ENCODE measurements around the gene CLDN5. TPM values are rescaled to one million over a fixed set of nuclear protein-coding genes. Genes with fewer than 3 reads are reported as not detected.

CLDN5 gene
- total and polyA plus RNA-seq, 2 experiments from 2014 or later = 2.0 to 3.2 TPM

DNA sequence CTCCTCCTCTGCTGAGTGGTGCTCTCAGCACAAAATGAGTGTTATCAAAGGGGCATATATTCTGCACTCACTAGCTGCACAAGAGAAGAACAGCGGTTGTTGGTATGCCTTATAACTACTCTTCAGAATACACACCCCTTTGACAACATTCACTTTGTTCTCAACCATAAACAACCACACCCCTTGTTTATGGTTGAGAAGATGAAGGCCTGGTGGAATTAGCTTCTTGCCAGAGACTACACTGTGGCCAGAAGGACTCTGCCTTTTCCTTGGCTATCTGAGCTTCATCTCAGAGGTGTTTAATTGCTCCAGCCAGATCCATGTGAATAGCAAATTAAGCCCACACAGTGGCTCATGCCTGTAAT, 45.0 kb upstream of the CLDN5 start:
- no peaks in the 10 kb centered on the region for H3K9me2 ChIP-seq (ENCODE audit: insufficient read depth)
- H3K9me3 Mint-ChIP-seq = no peaks in the 10 kb centered on the region
- no peaks in the 10 kb centered on the region for H3K4me1 ChIP-seq (ENCODE audit: insufficient read depth)
- H3K4me3 Mint-ChIP-seq = no peak overlapping the region
- H3K27ac ChIP-seq (ENCODE audit: low read depth) = no peak overlapping the region
- no peaks in the 10 kb centered on the region for H3K79me2 ChIP-seq (replicated peaks; ENCODE audit: insufficient read depth)
- ATAC-seq (no peak), DNase-seq (ENCODE audit: low spot score) (no peak)
- no peaks in the 10 kb centered on the region for H3K27me3 ChIP-seq (ENCODE audit: insufficient read depth)
- H3K36me3 Mint-ChIP-seq (ENCODE audit: low read depth) = no peaks in the 10 kb centered on the region
- H3K4me1 Mint-ChIP-seq = peaks cover 12% of the 10 kb centered on the region; the same call in 2 of the 3 replicates
- H3K4me2 ChIP-seq = no peak overlapping the region
- H3K36me3 ChIP-seq (ENCODE audit: insufficient read depth) = no peaks in the 10 kb centered on the region
- TF ChIP-seq, protein P1, sequence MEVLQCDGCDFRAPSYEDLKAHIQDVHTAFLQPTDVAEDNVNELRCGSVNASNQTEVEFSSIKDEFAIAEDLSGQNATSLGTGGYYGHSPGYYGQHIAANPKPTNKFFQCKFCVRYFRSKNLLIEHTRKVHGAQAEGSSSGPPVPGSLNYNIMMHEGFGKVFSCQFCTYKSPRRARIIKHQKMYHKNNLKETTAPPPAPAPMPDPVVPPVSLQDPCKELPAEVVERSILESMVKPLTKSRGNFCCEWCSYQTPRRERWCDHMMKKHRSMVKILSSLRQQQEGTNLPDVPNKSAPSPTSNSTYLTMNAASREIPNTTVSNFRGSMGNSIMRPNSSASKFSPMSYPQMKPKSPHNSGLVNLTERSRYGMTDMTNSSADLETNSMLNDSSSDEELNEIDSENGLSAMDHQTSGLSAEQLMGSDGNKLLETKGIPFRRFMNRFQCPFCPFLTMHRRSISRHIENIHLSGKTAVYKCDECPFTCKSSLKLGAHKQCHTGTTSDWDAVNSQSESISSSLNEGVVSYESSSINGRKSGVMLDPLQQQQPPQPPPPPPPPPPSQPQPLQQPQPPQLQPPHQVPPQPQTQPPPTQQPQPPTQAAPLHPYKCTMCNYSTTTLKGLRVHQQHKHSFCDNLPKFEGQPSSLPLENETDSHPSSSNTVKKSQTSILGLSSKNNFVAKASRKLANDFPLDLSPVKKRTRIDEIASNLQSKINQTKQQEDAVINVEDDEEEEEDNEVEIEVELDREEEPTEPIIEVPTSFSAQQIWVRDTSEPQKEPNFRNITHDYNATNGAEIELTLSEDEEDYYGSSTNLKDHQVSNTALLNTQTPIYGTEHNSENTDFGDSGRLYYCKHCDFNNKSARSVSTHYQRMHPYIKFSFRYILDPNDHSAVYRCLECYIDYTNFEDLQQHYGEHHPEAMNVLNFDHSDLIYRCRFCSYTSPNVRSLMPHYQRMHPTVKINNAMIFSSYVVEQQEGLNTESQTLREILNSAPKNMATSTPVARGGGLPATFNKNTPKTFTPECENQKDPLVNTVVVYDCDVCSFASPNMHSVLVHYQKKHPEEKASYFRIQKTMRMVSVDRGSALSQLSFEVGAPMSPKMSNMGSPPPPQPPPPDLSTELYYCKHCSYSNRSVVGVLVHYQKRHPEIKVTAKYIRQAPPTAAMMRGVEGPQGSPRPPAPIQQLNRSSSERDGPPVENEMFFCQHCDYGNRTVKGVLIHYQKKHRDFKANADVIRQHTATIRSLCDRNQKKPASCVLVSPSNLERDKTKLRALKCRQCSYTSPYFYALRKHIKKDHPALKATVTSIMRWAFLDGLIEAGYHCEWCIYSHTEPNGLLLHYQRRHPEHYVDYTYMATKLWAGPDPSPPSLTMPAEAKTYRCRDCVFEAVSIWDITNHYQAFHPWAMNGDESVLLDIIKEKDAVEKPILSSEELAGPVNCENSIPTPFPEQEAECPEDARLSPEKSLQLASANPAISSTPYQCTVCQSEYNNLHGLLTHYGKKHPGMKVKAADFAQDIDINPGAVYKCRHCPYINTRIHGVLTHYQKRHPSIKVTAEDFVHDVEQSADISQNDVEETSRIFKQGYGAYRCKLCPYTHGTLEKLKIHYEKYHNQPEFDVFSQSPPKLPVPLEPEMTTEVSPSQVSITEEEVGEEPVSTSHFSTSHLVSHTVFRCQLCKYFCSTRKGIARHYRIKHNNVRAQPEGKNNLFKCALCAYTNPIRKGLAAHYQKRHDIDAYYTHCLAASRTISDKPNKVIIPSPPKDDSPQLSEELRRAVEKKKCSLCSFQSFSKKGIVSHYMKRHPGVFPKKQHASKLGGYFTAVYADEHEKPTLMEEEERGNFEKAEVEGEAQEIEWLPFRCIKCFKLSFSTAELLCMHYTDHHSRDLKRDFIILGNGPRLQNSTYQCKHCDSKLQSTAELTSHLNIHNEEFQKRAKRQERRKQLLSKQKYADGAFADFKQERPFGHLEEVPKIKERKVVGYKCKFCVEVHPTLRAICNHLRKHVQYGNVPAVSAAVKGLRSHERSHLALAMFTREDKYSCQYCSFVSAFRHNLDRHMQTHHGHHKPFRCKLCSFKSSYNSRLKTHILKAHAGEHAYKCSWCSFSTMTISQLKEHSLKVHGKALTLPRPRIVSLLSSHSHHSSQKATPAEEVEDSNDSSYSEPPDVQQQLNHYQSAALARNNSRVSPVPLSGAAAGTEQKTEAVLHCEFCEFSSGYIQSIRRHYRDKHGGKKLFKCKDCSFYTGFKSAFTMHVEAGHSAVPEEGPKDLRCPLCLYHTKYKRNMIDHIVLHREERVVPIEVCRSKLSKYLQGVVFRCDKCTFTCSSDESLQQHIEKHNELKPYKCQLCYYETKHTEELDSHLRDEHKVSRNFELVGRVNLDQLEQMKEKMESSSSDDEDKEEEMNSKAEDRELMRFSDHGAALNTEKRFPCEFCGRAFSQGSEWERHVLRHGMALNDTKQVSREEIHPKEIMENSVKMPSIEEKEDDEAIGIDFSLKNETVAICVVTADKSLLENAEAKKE (CRISPR knock-in tag; IDR thresholded peaks at IDR 0.05) = no peak
- TF ChIP-seq STAT1 (IDR thresholded peaks at IDR 0.05; ENCODE audit: unreplicated experiment) (no peak), POLR2AphosphoS5 (IDR thresholded peaks at IDR 0.05; ENCODE audit: low read depth) (no peak), ZNF114 (CRISPR knock-in tag; IDR thresholded peaks at IDR 0.05) (no peak), NANOG (IDR thresholded peaks at IDR 0.05; ENCODE audit: borderline replicate concordance) (no peak), JUNB (IDR thresholded peaks at IDR 0.05; ENCODE audit: unreplicated experiment) (no peak), EZH2 (IDR thresholded peaks at IDR 0.05; ENCODE audit: low read depth, unreplicated experiment) (no peak), ETS1 (IDR thresholded peaks at IDR 0.05) (no peak), EZH2phosphoT487 (IDR thresholded peaks at IDR 0.05; ENCODE audit: unreplicated experiment) (no peak), CREB1 (CRISPR knock-in tag; IDR thresholded peaks at IDR 0.05; ENCODE audit: low read depth) (no peak), ZNF331 (CRISPR knock-in tag; IDR thresholded peaks at IDR 0.05; ENCODE audit: low read depth) (no peak)
- TF ChIP-seq, protein P2, sequence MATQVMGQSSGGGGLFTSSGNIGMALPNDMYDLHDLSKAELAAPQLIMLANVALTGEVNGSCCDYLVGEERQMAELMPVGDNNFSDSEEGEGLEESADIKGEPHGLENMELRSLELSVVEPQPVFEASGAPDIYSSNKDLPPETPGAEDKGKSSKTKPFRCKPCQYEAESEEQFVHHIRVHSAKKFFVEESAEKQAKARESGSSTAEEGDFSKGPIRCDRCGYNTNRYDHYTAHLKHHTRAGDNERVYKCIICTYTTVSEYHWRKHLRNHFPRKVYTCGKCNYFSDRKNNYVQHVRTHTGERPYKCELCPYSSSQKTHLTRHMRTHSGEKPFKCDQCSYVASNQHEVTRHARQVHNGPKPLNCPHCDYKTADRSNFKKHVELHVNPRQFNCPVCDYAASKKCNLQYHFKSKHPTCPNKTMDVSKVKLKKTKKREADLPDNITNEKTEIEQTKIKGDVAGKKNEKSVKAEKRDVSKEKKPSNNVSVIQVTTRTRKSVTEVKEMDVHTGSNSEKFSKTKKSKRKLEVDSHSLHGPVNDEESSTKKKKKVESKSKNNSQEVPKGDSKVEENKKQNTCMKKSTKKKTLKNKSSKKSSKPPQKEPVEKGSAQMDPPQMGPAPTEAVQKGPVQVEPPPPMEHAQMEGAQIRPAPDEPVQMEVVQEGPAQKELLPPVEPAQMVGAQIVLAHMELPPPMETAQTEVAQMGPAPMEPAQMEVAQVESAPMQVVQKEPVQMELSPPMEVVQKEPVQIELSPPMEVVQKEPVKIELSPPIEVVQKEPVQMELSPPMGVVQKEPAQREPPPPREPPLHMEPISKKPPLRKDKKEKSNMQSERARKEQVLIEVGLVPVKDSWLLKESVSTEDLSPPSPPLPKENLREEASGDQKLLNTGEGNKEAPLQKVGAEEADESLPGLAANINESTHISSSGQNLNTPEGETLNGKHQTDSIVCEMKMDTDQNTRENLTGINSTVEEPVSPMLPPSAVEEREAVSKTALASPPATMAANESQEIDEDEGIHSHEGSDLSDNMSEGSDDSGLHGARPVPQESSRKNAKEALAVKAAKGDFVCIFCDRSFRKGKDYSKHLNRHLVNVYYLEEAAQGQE (IDR thresholded peaks at IDR 0.05; ENCODE audit: unreplicated experiment) = no peak
- TF ChIP-seq, protein P3, sequence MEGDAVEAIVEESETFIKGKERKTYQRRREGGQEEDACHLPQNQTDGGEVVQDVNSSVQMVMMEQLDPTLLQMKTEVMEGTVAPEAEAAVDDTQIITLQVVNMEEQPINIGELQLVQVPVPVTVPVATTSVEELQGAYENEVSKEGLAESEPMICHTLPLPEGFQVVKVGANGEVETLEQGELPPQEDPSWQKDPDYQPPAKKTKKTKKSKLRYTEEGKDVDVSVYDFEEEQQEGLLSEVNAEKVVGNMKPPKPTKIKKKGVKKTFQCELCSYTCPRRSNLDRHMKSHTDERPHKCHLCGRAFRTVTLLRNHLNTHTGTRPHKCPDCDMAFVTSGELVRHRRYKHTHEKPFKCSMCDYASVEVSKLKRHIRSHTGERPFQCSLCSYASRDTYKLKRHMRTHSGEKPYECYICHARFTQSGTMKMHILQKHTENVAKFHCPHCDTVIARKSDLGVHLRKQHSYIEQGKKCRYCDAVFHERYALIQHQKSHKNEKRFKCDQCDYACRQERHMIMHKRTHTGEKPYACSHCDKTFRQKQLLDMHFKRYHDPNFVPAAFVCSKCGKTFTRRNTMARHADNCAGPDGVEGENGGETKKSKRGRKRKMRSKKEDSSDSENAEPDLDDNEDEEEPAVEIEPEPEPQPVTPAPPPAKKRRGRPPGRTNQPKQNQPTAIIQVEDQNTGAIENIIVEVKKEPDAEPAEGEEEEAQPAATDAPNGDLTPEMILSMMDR (conservative IDR thresholded peaks at IDR 0.05; ENCODE audit: low read depth in 2 of 2) = no peak
- H3K4me3 ChIP-seq = no peak overlapping the region
- no peaks in the 10 kb centered on the region for H4K20me1 ChIP-seq (replicated peaks; ENCODE audit: insufficient read depth)
- no peak overlapping the region for H2AFZ ChIP-seq
- peaks cover 3% of the 10 kb centered on the region for H3K27me3 Mint-ChIP-seq (ENCODE audit: insufficient read depth, low read depth, poor library complexity)
- no peak overlapping the region for H3K27ac Mint-ChIP-seq
- no peaks in the 10 kb centered on the region for H3F3A ChIP-seq (replicated peaks; ENCODE audit: low read depth)
